HG03196 (cell line): ENCODE data around the gene C1orf74.

Experiments used
- ATAC-seq: cut with Tn5 transposase; IDR thresholded peaks from one replicate; pipeline ENCODE4 v1.9.1; 2021; ENCODE audit not compliant: unreplicated experiment

The C1orf74 gene

GRCh38 chr1:209784265-209785169 lies at the start of gene C1orf74:
Gene C1orf74, minus strand, starts transcription at chr1:209784559. Its CDS starts 925 bp downstream, at chr1:209783634.
- peak; percentile 99 for ATAC-seq

GRCh38 chr1:209831615-209832014 lies 47.3 kb upstream of the C1orf74 start:
- ATAC-seq, result no peak

GRCh38 chr1:209830722-209831121 lies 46.4 kb upstream of the C1orf74 start:
- ATAC-seq, result no peak

GRCh38 chr1:209829716-209830115 lies 45.4 kb upstream of the C1orf74 start:
- no peak for ATAC-seq

GRCh38 chr1:209827384-209828262 lies 43.3 kb upstream of the C1orf74 start, which contains the start of gene UTP25:
Gene UTP25, plus strand, starts transcription at chr1:209827972. Its CDS starts 92 bp downstream, at chr1:209828064.
- ATAC-seq, result peak; percentile 95

GRCh38 chr1:209825591-209826434 lies 41.5 kb upstream of the C1orf74 start:
- no peak for ATAC-seq

- no peak for ATAC-seq
Observed at GRCh38 chr1:209823143-209824041, 39.0 kb upstream of the C1orf74 start.

GRCh38 chr1:209822706-209823105 lies 38.3 kb upstream of the C1orf74 start:
- no peak for ATAC-seq

- no peak for ATAC-seq
Observed at GRCh38 chr1:209820986-209821385, 36.6 kb upstream of the C1orf74 start.

- no peak for ATAC-seq
Observed at GRCh38 chr1:209819058-209819457, 34.7 kb upstream of the C1orf74 start.

GRCh38 chr1:209817691-209818090 lies 33.3 kb upstream of the C1orf74 start:
- no peak for ATAC-seq

- ATAC-seq, result no peak
Observed at GRCh38 chr1:209816923-209817322, 32.6 kb upstream of the C1orf74 start.

- ATAC-seq, result no peak
Observed at GRCh38 chr1:209815931-209816341, 31.6 kb upstream of the C1orf74 start.

GRCh38 chr1:209815490-209815889 lies 31.1 kb upstream of the C1orf74 start:
- ATAC-seq, result no peak

GRCh38 chr1:209813902-209814301 lies 29.5 kb upstream of the C1orf74 start:
- ATAC-seq, result no peak

GRCh38 chr1:209810783-209811182 lies 26.4 kb upstream of the C1orf74 start:
- no peak for ATAC-seq

- ATAC-seq, result no peak
Observed at GRCh38 chr1:209809611-209810010, 25.3 kb upstream of the C1orf74 start.

- ATAC-seq, result no peak
Observed at GRCh38 chr1:209808059-209808581, 23.8 kb upstream of the C1orf74 start.

GRCh38 chr1:209807509-209807908 lies 23.1 kb upstream of the C1orf74 start:
- ATAC-seq, result no peak
